Measurements from ENCODE around the gene ABLIM2. TPM values are rescaled to one million over a fixed set of nuclear protein-coding genes. Genes with fewer than 3 reads are reported as not detected.

ABLIM2 gene
- total RNA-seq, 1 donor, result under 0.01 TPM

GRCh38 chr4:8160572-8160971, 2.0 kb upstream of the ABLIM2 start:
- DNase-seq (ENCODE audit: low read depth in 2 of 3, low spot score in 2 of 3), result no peak

DNA sequence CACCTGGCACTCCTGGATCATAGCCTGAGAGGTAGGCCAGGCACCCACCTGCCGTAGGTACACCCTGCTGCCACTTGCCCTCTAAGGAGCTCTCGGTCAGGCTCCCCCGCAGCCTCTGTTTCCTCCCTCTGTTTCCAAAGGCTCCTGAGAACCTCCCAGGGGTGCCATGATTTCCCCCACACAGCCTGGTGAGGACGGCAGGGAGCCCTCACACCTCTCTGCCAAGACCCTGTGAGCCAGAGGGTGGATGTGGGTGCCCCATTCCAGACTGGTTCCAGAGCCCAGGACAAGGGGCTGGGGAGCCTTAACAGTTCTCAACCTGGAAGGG, 1.6 kb upstream of the ABLIM2 start:
- DNase-seq (ENCODE audit: low read depth in 2 of 3, low spot score in 2 of 3), result no peak

DNA sequence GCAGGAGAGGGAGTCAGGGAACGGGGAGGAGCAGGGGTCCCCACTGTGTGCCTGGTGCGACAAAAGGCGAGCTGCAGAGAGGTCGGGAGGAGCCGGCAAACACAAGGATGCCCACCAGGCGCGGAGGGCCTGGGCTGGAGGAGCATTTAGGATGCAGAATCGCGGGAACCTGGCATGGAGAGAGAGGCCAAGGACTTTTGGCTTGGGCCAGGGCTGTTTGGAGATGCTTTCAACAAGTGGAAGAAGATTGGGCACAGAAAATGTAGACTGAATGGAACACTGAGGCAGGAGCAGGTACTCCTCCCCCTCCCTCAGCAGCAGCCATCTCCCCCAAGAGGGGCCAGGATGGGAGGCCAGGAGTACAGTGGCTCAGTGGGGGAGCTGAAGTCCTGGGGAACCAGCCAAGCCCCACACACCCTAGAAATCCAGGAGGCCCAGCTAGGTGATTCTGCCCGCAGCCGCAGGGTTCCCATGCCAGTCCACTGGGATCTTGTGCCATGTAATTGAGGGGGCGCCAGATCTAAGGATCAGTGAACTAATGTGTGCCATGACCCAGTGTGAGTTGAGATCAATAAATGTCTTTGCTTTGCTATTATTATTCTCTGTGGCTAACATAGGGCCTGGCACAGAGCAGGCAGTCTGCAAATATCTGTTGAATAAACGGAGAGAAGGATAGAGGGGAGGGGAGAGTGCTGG, 1.1 kb upstream of the ABLIM2 start:
- DNase-seq (ENCODE audit: low read depth in 2 of 3, low spot score in 2 of 3), result no peak

DNA sequence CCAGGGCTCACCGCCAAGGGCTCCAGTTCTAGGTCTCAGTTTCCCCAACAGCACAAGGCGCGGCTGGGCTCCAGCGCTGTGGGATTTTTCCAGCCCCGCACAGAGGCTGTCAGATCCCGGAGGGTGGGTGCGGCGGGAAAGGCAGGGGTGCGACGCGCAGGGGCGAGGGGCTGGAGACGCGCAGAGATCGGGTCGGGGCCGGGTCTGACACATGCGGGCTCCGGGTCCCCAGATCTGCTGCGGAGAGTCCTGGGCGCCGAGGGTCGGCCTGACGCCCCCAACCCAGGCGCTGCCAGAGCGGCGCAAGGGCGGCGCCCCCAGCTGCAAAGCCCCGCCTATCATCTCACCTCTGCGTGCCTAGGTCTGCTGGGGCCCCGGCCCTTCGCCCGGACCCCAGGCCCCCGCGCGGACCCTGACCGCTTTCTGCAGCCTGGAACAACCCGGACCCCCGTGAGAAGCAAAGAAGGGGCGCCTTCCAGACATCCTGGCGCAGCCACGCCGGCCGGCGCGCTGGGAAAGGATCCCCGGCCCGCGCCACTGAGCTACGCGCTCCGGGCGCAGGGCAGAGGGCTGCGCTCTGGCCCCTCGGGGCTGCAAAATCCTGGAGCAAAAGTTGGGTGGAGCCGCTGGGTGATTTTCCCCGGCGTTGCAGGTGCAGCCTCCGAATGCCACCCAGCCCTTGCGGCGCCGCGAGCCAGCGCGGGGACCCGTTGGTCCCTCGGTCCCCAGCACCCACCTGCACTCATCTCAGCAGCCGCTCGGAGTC, 486 bp downstream of the ABLIM2 start:
- DNase-seq (ENCODE audit: low read depth in 2 of 3, low spot score in 2 of 3), result no peak

GRCh38 chr4:8157496-8157895, 1.1 kb downstream of the ABLIM2 start:
- DNase-seq (ENCODE audit: low read depth in 2 of 3, low spot score in 2 of 3), result no peak

GRCh38 chr4:8156617-8157016, 2.0 kb downstream of the ABLIM2 start:
- no peak for DNase-seq (ENCODE audit: low read depth in 2 of 3, low spot score in 2 of 3)

GRCh38 chr4:8155660-8156421, 2.8 kb downstream of the ABLIM2 start:
- DNase-seq (ENCODE audit: low read depth in 2 of 3, low spot score in 2 of 3), result no peak

GRCh38 chr4:8155048-8155447, 3.6 kb downstream of the ABLIM2 start:
- no peak for DNase-seq (ENCODE audit: low read depth in 2 of 3, low spot score in 2 of 3)

GRCh38 chr4:8153441-8153840, 5.2 kb downstream of the ABLIM2 start:
- DNase-seq (ENCODE audit: low read depth in 2 of 3, low spot score in 2 of 3), result no peak

DNA sequence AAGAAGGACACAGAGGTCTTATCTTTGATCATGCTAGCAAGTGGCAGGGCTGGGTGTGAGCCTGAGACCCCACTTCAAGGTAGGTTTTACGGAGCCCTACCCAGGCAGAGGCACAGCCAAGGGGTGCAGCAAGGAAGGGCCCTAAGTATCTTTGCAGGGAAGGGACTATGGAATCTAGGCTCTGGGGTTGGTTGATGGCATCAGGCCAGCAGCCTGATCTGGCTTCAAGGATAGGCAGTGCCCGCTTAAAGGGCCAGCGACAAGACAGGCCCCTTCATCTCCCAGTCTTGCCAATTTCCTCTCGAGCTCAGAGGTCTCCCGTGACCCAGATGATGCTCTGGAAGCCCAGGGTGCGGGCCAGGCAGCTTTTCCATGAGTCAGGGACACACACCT, 5.8 kb downstream of the ABLIM2 start:
- no peak for DNase-seq (ENCODE audit: low read depth in 2 of 3, low spot score in 2 of 3)

DNA sequence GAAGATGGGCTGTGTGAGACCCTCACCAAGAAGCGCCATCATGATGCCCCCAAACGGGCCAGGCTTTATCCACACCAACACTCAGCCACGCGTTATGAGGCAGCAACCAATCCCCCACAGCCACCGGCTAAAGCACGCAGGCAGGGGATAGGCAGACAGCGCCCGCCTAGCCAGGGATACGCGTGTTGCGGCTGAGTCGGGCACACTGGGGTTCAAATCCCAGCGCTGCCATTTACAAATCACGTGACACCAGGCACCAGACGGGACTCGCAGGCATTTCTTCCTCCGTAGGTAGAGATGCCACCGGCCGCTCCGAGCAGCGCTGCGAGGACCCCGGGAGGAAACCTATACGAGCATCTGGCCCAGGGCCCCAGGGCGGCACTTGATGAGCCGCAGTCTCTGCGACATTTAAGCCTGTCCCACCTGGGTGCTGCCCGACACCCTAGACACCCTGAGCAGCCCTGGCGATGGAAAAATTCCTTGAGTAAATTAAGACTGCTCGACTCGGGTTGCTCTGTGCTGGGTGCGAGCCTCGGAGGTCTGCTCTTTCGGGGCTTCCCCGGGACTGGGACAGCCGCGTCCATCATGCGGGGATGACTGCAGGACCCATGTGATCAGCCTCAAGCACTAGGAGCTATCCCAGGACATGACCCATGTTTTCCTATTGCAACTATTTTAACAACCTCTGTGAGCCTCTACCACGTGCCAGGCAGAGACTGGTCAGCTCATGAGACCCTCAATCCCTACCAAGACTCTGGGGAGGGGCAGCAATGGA, 6.3 kb downstream of the ABLIM2 start:
- no peak for DNase-seq (ENCODE audit: low read depth in 2 of 3, low spot score in 2 of 3)

GRCh38 chr4:8151165-8151650, 7.4 kb downstream of the ABLIM2 start:
- no peak for DNase-seq (ENCODE audit: low read depth in 2 of 3, low spot score in 2 of 3)

DNA sequence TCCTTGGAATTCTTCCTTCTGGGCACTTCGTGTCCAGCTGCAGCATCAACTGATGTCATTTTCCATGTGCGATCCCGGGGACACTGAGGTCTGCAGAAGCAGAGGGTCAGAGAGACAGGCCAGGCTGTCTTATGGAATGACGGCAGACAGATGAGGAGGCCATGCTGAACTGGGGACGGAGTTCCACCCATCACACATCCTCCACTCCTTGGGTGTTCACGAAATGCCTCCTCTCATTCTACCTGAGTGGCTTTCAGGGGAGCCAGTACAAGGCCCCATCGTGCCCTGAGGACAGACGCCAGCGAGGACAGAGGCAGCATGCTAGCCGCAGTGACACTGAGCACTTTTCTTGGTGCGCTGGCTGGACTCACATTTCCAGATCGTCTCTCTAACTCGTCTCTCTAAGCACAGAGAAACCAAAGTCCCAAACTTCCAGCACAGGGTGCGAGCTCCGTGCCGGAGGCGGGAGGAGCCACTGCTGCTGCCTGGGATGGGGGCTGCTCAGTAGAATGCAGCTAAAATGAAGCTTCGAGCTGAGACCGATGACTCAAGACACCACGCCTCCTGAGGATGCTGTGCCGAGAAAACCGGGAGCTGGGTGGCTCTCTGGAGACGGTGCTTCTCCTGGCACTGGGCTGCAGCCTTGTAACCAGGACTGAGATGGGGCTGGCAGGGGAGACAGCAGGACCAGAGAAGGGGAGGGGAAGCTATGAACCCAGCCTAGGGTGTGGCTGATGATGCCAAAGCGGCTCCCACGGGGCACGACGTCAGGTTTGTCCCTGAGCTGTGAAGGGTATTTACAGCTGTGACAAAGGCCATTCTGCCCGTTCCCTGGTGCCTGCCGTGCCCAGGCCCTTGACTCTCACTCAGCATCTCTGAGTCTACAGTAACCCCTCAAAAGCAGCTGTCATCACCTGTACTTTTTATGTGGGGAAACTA, 8.2 kb downstream of the ABLIM2 start:
- DNase-seq (ENCODE audit: low read depth in 2 of 3, low spot score in 2 of 3), result no peak

DNA sequence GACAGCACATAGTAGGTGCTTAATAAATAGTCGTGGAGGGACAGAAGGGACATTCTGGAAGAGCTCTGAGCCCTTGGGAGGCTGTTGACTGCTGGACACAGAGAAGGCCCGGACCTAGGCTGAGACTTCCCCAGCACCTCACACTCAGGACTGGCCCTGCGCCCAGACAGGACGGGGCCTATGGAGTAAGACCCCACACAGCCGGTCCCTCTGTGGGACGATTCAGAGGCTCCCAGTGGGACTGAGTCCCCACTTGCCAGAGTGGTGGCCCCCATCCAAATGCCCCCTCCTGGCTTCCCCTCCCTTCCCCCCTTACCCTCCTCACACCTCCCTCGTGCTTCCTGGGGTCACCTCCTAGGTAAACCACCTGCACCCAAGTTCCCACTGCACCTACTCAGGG, 8.9 kb downstream of the ABLIM2 start:
- no peak for DNase-seq (ENCODE audit: low read depth in 2 of 3, low spot score in 2 of 3)

DNA sequence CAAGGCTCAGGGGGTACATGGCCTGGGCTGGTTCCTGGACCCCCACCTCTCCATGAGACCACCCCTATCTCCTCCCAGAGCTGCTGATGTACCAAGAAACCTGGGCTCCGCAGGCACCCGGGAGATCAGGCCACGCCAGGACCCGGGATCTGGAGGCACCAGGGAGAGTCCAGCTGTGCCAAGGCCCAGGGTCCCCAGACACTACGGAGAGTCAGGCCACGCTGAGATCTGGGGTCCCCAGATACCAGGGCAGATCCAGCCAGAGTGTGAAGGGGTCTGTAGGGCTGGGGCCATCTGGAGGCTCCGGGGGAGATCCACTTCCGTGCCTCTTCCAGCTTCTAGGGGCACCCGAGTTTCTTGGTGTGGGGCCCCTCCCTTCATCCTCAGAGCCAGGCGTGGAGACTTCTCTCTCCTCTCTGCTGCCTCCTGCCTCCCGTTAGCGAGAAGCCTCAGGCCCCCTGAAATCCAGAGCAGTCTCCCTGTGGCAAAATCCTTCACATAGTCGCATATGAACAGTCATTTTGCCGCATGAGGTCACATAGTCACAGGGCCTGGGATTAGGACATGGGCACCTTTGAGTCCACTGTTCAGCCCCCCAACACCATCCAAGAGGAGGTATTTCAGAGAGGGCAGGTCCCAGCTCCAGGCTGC, 9.7 kb downstream of the ABLIM2 start:
- DNase-seq (ENCODE audit: low read depth in 2 of 3, low spot score in 2 of 3), result no peak

DNA sequence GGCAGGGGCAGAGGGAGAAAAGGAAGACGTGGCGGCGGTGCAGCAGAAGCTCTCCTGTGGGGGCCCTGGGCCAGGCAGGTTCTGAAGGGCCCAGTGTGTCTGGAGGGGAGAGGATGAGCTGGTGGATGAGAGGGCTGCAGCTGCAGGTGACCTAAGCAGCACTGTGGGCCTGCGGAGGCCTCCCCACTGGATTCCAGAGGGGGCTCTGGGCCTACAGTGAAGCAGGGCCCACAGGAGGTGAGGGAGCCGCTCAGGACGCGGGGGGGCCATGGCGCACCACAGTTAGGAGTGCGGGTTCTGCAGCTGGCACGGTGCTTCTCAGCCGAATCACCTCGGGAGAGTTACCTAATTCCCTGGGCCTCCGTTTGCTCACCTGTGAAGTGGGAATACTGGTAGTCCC, 10.5 kb downstream of the ABLIM2 start:
- no peak for DNase-seq (ENCODE audit: low read depth in 2 of 3, low spot score in 2 of 3)

DNA sequence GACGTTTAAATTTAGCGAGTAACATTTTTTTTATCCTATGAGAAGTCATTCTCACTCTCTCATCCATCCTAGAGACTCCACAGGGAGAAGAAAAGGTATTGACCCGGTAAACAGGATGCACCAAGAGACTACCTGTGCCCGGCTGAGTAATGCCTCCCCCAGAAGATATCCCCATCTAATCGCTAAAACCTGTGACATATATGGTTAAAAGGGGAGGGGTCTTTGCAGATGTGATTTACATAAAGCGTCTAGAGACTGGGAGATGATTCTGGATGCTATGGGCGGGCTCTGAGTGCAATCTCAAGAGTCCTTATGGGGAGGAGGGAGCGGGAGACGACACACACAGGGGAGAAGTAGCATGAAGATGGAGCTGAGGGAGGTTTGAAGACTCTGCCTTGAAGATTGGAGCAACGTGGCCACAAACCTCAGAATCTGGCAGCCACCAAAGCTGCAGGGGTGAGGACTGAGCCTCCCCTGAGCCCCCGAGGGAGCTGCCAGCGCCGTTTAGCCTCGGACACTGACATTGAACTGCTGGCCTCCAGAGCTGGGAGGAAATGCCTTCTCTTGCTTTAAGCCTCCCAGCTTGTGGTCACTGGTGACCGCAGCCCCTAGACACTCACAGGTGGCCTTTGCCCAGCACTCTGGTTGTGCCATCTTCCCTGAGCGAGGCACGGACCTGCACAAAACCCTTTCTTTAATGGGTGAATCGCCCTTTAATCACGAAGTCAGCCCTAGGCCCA, 11.2 kb downstream of the ABLIM2 start:
- no peak for DNase-seq (ENCODE audit: low read depth in 2 of 3, low spot score in 2 of 3)

- no peak for DNase-seq (ENCODE audit: low read depth in 2 of 3, low spot score in 2 of 3)
Observed at GRCh38 chr4:8146157-8146556, 12.5 kb downstream of the ABLIM2 start.

DNA sequence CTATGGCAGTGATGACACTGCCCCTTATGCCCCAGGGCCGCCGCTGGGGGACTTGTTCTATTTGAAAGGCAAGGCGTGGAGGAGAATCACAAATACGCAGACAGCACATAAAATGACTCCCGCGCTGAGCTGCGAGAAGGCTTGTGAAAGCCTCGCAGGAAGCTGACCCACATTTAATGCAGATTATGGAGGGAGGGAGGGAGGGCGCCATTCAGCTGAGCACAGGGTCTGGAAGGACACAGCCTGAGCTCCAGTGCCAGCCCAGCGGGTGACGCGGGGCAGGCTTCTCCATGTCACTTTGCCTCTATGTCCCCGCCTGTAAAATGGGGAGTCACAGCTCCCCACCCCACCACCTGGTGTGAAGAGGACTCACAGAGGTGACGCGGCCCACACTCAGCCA, 14.3 kb downstream of the ABLIM2 start:
- DNase-seq (ENCODE audit: low read depth in 2 of 3, low spot score in 2 of 3), result no peak
